Activated B cell treated with CpG ODN at 0.5 μM for 24 hours (primary cell): ENCODE results near the gene TAS2R40. TPM values are rescaled to one million over a fixed set of nuclear protein-coding genes. Genes with fewer than 3 reads are reported as not detected.
"Not testable (repeated sequence)": the region's sequence is repeated elsewhere in the genome, so short reads cannot be mapped to it uniquely, and the experiment has no call there.

Source experiments
- ATAC-seq: fragments of 200-7000 bp; cut with Tn5 transposase; one replicate; pipeline ENCODE4 v1.10.0; 2021; ENCODE audit warnings: low read depth, mild to moderate bottlenecking, moderate library complexity
- CTCF ChIA-PET: fragments of 350-600 bp; sonication (Branson Sonifier 250); formaldehyde crosslinking; loops from one replicate; lab custom pipeline; 2021; ENCODE audit warnings: antibody characterized with exemption; lab: Charles Lee
- POLR2A ChIA-PET: fragments of 350-600 bp; sonication (Branson Sonifier 250); formaldehyde crosslinking; loops from one replicate; lab custom pipeline; 2021; ENCODE audit warnings: antibody characterized with exemption; lab: Charles Lee
- DNase-seq: peaks from one replicate; pipeline ENCODE4 v3.0.0; 2022
- H3K27ac Mint-ChIP-seq: one replicate; pipeline ENCODE4 v1.8.0; 2020; ENCODE audit warnings: mixed read lengths
- H3K27me3 Mint-ChIP-seq: one replicate; pipeline ENCODE4 v1.8.0; 2021; ENCODE audit warnings: mixed read lengths
- H3K36me3 Mint-ChIP-seq: one replicate; pipeline ENCODE4 v1.8.0; 2021; ENCODE audit warnings: low read depth, mixed read lengths
- H3K4me1 Mint-ChIP-seq: one replicate; pipeline ENCODE4 v1.8.0; 2021; ENCODE audit warnings: mixed read lengths
- H3K4me3 Mint-ChIP-seq: one replicate; pipeline ENCODE4 v1.8.0; 2020; ENCODE audit warnings: mild to moderate bottlenecking, mixed read lengths
- H3K9me3 Mint-ChIP-seq: one replicate; pipeline ENCODE4 v1.8.0; 2020; ENCODE audit warnings: mixed read lengths
- CTCF ChIP-seq: fragments of 200-600 bp; IDR thresholded peaks from one replicate; pipeline ENCODE4 v1.8.0; 2022; ENCODE audit warnings: antibody characterized with exemption, mild to moderate bottlenecking
- intact Hi-C: fragments of 100-400 bp; cut with micrococcal nuclease; formaldehyde crosslinking; loops from one replicate; pipeline ENCODE4 v1.15.1; 2024
- total RNA-seq: library from RNA; stranded (reverse); gene quantifications from 2 replicates; pipeline ENCODE4 v1.2.3, GENCODE V29; 2022

The TAS2R40 gene
- total RNA-seq, result not detected in 2 replicates

- H3K9me3 Mint-ChIP-seq, result no peaks in the 10 kb centered on the region
- no peaks in the 10 kb centered on the region for H3K4me1 Mint-ChIP-seq
- peaks cover 16% of the 10 kb centered on the region for H3K27me3 Mint-ChIP-seq
- no peak for ATAC-seq
- intact Hi-C loops, result no loop called here
- CTCF ChIA-PET, result interaction anchor here (1.1 to 8.3 kb wide), 3 partner anchors 213 to 687 kb away, joined by 3 to 519 read pairs (median 3); no protein-coding TSS in a partner anchor
- H3K27ac Mint-ChIP-seq, result no peak within 1 kb of the TSS
- no peaks in the 10 kb centered on the region for H3K36me3 Mint-ChIP-seq
- no peak within 1 kb of the TSS for H3K4me3 Mint-ChIP-seq
- POLR2A ChIA-PET, result no interaction called here
- TF ChIP-seq CTCF, result no peak
- DNase-seq, result no peak
Measured at GRCh38 chr7:143221737-143222136, at the start of gene TAS2R40. Gene TAS2R40 (plus strand): TSS chr7:143222037. CDS start chr7:143222079, 42 bp downstream.

GRCh38 chr7:143172354-143172753 is 49.5 kb upstream of the TAS2R40 start:
- no peak overlapping the region for H3K27ac Mint-ChIP-seq
- H3K36me3 Mint-ChIP-seq, result no peaks in the 10 kb centered on the region

DNA sequence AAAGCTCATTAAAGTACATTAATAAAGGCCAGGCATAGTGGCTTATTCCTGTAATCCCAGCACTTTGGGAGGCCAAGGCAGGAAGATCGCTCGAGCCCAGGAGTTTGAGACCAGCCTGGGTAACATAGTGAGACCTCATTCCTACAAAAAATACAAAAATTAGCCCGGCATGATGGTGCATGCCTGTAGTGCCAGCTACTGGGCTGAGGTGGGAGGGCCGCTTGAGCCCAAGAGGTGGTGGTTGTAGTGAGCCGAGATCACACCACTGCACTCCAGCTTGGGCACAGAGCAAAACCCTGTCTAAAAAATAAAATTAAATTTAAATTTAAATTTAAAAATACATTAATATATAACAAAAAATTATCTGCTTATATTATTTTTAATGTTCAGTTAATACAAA is 45.7 kb upstream of the TAS2R40 start:
- no peaks in the 10 kb centered on the region for H3K27me3 Mint-ChIP-seq
- peaks cover 17% of the 10 kb centered on the region for H3K4me1 Mint-ChIP-seq
- POLR2A ChIA-PET, result no interaction called here
- peaks cover 4% of the 10 kb centered on the region for H3K36me3 Mint-ChIP-seq
- H3K9me3 Mint-ChIP-seq, result peaks cover 6% of the 10 kb centered on the region
- TF ChIP-seq CTCF, result no peak
- intact Hi-C loops, result no loop called here
- no peak overlapping the region for H3K27ac Mint-ChIP-seq
- DNase-seq, result no peak
- no peak overlapping the region for H3K4me3 Mint-ChIP-seq
- CTCF ChIA-PET, result no interaction called here
- no peak for ATAC-seq

More at GRCh38 chr7:143172354-143172753, 49.5 kb upstream of the TAS2R40 start:
- intact Hi-C loops, result loop anchor here (5.0 kb wide), 1 partner anchor 35 kb away; no protein-coding TSS in a partner anchor
- TF ChIP-seq CTCF, result no peak
- peak overlapping the region; percentile 36 for H3K4me3 Mint-ChIP-seq
- POLR2A ChIA-PET, result interaction anchor here (1.3 kb wide), 1 partner anchor 9 kb away, joined by 4 read pairs; no protein-coding TSS in a partner anchor
- peaks cover 2% of the 10 kb centered on the region for H3K9me3 Mint-ChIP-seq
- ATAC-seq (no peak), DNase-seq (no peak)
- H3K4me1 Mint-ChIP-seq, result peaks cover 27% of the 10 kb centered on the region
- CTCF ChIA-PET, result interaction anchor here (1.2 kb wide), 1 partner anchor 165 kb away, joined by 3 read pairs; no protein-coding TSS in a partner anchor
- H3K27me3 Mint-ChIP-seq, result no peaks in the 10 kb centered on the region

GRCh38 chr7:143177374-143178119 is 44.3 kb upstream of the TAS2R40 start:
- DNase-seq (no peak), ATAC-seq (no peak)
- intact Hi-C loops, result no loop called here
- Mint-ChIP-seq H3K4me1 (peaks cover 21% of the 10 kb centered on the region), H3K27me3 (no peaks in the 10 kb centered on the region), H3K27ac (no peak overlapping the region), H3K4me3 (no peak overlapping the region), H3K9me3 (peaks cover 6% of the 10 kb centered on the region), H3K36me3 (peaks cover 4% of the 10 kb centered on the region)
- CTCF ChIA-PET, result interaction anchor here (1.0 to 1.1 kb wide), 2 partner anchors 38 to 168 kb away, joined by 3 to 4 read pairs; no protein-coding TSS in a partner anchor
- POLR2A ChIA-PET, result no interaction called here
- no peak for TF ChIP-seq CTCF

GRCh38 chr7:143180771-143181170 is 41.1 kb upstream of the TAS2R40 start:
- intact Hi-C loops, H3K4me3 Mint-ChIP-seq, ATAC-seq, H3K9me3 Mint-ChIP-seq, H3K27ac Mint-ChIP-seq, DNase-seq, CTCF ChIA-PET, H3K27me3 Mint-ChIP-seq, H3K36me3 Mint-ChIP-seq: not testable (repeated sequence)
- POLR2A ChIA-PET, result interaction anchor here (0.6 to 1.3 kb wide), 4 partner anchors 8 to 163 kb away, joined by 3 to 4 read pairs (median 3); no protein-coding TSS in a partner anchor
- peaks cover 43% of the 10 kb centered on the region for H3K4me1 Mint-ChIP-seq
